KMS-11 (cell line): ENCODE results near the gene RASD1.

Experiments used
- H2AFZ ChIP-seq: fragments of 200-600 bp; sonication (generic); 2 replicates; pipeline ENCODE4 v1.6.1; 2016; ENCODE audit warnings: antibody characterized with exemption, mixed run types, low read depth
- H3K27ac ChIP-seq: fragments of 200-600 bp; sonication (generic); 2 replicates; pipeline ENCODE4 v1.6.1; 2016; ENCODE audit warnings: mild to moderate bottlenecking, mixed run types
- H3K27me3 ChIP-seq: fragments of 200-600 bp; sonication (generic); 2 replicates; pipeline ENCODE4 v1.6.1; 2017; ENCODE audit warnings: mild to moderate bottlenecking, low read depth, mixed run types, moderate library complexity; ENCODE audit not compliant: insufficient read depth
- H3K36me3 ChIP-seq: fragments of 200-600 bp; sonication (generic); 2 replicates; pipeline ENCODE4 v1.6.1; 2017; ENCODE audit warnings: mild to moderate bottlenecking, mixed run types; ENCODE audit not compliant: insufficient read depth
- H3K4me1 ChIP-seq: fragments of 200-600 bp; sonication (generic); 2 replicates; pipeline ENCODE4 v1.6.1; 2016; ENCODE audit warnings: mild to moderate bottlenecking, low read depth, mixed run types; ENCODE audit not compliant: poor library complexity, severe bottlenecking
- H3K4me2 ChIP-seq: fragments of 200-600 bp; sonication (generic); 2 replicates; pipeline ENCODE4 v1.7.0; 2016; ENCODE audit warnings: mild to moderate bottlenecking, mixed run types
- H3K4me3 ChIP-seq: fragments of 200-600 bp; sonication (generic); IDR thresholded peaks from 2 replicates; pipeline ENCODE4 v1.6.1; 2017; ENCODE audit warnings: low read depth, low read length, mixed read lengths; ENCODE audit not compliant: insufficient read depth
- H3K79me2 ChIP-seq: fragments of 200-600 bp; sonication (generic); 2 replicates; pipeline ENCODE4 v1.6.1; 2016; ENCODE audit warnings: low read depth, mixed run types; ENCODE audit not compliant: insufficient read depth
- H3K9ac ChIP-seq: fragments of 200-600 bp; sonication (generic); 2 replicates; pipeline ENCODE4 v1.6.1; 2016; ENCODE audit warnings: mild to moderate bottlenecking, mixed run types
- H4K20me1 ChIP-seq: fragments of 200-600 bp; sonication (generic); 2 replicates; pipeline ENCODE4 v1.6.1; 2016; ENCODE audit warnings: mild to moderate bottlenecking, mixed run types; ENCODE audit not compliant: insufficient read depth
- TF ChIP-seq, protein P1 (sequence below): fragments of 200-600 bp; sonication (generic); conservative IDR thresholded peaks from 2 replicates; pipeline ENCODE4 v1.6.1; 2017; ENCODE audit warnings: low read depth, mild to moderate bottlenecking, antibody characterized with exemption, low read length, moderate library complexity, mixed read lengths

The RASD1 gene

DNA sequence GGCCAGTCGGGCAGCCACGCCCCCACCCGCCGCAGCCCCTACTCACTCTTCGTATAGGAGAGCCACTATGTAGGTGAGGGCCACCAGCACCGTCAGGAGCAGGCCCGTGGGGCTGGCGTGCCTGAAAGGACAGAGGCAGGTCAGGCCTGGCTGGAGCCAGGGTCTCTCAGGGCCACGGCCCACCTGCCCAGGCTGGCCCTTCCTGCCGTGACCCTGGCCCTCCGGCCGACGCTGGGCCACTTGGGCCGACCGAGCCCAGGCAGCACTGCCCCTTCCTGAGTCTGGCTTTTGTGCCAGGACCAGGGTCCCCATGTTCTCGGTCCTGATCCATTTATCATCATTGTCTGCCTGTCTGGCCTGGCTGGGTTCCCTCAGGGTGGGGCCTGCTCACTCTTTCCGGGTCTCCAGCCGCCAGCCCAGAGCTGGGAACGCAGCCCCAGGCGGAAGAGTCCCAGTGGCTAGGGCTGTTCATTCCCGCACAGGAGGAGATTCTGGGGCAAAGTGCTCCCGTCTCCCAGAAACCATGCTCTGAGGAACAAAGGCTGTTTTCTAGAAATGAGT is 10.1 kb upstream of the RASD1 start:
- no peak overlapping the region for H3K27ac ChIP-seq
- TF ChIP-seq, protein P1, sequence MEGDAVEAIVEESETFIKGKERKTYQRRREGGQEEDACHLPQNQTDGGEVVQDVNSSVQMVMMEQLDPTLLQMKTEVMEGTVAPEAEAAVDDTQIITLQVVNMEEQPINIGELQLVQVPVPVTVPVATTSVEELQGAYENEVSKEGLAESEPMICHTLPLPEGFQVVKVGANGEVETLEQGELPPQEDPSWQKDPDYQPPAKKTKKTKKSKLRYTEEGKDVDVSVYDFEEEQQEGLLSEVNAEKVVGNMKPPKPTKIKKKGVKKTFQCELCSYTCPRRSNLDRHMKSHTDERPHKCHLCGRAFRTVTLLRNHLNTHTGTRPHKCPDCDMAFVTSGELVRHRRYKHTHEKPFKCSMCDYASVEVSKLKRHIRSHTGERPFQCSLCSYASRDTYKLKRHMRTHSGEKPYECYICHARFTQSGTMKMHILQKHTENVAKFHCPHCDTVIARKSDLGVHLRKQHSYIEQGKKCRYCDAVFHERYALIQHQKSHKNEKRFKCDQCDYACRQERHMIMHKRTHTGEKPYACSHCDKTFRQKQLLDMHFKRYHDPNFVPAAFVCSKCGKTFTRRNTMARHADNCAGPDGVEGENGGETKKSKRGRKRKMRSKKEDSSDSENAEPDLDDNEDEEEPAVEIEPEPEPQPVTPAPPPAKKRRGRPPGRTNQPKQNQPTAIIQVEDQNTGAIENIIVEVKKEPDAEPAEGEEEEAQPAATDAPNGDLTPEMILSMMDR, result no peak
- no peaks in the 10 kb centered on the region for H3K36me3 ChIP-seq

DNA sequence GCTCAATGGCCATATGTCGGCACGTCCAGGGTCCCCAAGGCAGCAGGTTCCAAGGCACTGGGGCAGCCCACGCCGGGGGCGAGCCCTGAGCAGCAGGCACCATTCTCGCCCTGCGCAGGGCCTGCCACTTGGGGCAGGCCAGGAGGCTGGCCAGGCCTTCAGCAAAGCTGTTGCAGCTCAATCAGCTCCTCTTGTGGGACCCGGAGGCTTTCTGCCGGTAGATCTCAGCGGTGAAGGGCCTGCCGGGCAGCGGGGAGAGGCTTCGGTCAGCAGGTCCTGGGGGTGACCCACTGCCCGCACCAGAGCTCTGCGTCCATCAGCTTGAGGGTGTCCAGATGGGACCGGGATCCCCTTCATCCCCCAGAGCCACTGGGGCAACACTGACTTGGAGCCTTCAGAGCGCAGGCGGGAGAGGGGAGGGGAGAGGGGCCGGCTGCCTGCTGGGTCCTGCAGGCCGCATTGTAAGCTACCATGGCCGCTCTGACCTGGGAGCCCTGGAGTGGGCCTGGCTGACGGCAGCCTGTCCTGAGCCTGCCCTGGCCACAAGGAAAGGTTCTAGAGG is 9.5 kb upstream of the RASD1 start:
- Histone ChIP-seq H3K4me2 (no peak overlapping the region), H3K79me2 (no peaks in the 10 kb centered on the region), H3K4me3 (no peak overlapping the region), H3K27ac (no peak overlapping the region), H3K9ac (no peak overlapping the region), H3K4me1 (no peaks in the 10 kb centered on the region), H4K20me1 (no peaks in the 10 kb centered on the region), H3K27me3 (no peaks in the 10 kb centered on the region), H2AFZ (no peak overlapping the region), H3K36me3 (no peaks in the 10 kb centered on the region)
- TF ChIP-seq, protein P1, result no peak

More for the DNA sequence above, 10.1 kb upstream of the RASD1 start:
- Histone ChIP-seq H3K79me2 (no peaks in the 10 kb centered on the region), H2AFZ (no peak overlapping the region), H3K4me3 (no peak overlapping the region), H4K20me1 (no peaks in the 10 kb centered on the region), H3K27me3 (no peaks in the 10 kb centered on the region), H3K9ac (no peak overlapping the region), H3K4me1 (no peaks in the 10 kb centered on the region), H3K4me2 (no peak overlapping the region)

DNA sequence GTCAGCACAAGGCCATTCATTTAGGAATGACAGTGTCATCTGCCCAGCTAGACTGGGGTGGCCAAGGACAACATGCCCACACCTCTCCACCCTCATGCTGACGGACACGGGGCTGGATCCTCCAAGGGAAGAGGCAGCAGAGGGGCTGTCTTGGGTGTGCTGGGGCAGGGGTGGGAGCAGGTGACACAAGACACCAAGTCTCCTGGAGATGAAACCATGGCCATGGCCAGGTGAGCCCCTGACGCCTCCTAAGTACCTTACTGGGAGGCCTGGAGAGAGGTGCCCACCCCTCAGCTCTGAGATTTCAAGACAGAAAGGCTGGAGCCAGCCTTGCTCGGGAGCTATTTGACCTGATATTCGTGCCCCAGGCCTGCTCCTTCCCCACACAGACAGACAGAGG is 9.0 kb upstream of the RASD1 start:
- TF ChIP-seq, protein P1, result no peak
- no peak overlapping the region for H3K9ac ChIP-seq
- no peaks in the 10 kb centered on the region for H3K4me1 ChIP-seq
- no peaks in the 10 kb centered on the region for H3K36me3 ChIP-seq
- H4K20me1 ChIP-seq, result no peaks in the 10 kb centered on the region
- no peak overlapping the region for H3K4me2 ChIP-seq
- H3K79me2 ChIP-seq, result no peaks in the 10 kb centered on the region
- H2AFZ ChIP-seq, result no peak overlapping the region
- no peak overlapping the region for H3K27ac ChIP-seq
- H3K27me3 ChIP-seq, result no peaks in the 10 kb centered on the region
- no peak overlapping the region for H3K4me3 ChIP-seq

DNA sequence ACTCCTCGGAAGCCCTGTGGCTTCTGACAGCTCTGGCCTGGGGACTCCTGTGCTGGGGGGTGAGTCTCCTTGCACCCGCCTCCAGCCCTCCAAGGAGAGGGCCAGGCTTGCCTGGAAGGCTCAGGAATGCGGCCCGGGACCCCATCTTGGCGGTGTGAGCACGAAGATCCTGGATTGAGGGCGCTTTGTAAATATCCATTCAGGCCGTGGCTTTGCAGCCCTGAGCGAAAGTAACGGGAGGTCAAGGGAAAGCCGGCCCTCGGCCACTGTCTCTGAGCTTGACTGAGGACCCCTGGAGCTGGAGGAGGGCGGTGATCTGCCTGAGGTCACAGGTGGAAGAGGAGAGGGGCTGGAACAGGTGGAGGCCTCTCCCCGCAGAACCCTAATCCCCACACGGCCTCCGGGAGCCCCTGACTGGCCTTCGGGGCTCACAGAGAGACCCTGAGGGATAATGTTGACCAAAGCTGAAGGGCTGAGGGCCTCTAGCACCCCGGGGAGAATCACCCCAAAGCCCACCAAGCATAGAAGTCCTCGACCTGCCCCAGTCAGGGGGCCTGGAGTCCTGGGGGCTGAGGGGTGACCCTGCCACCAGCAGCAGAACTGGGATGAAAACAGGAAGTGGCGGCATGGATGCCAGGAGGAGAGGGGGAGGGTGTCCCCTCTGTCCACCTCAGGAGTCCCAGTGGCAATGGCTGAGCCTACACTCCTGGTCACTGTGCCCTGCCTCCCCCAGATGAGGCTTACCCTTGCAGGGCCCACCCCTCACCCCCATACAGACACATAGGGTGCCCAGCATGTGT is 8.3 kb upstream of the RASD1 start:
- H3K9ac ChIP-seq, result no peak overlapping the region
- no peaks in the 10 kb centered on the region for H3K79me2 ChIP-seq
- H3K4me3 ChIP-seq, result no peak overlapping the region
- no peak overlapping the region for H3K4me2 ChIP-seq
- H4K20me1 ChIP-seq, result no peaks in the 10 kb centered on the region
- no peaks in the 10 kb centered on the region for H3K36me3 ChIP-seq
- H3K27me3 ChIP-seq, result no peaks in the 10 kb centered on the region
- H3K4me1 ChIP-seq, result no peaks in the 10 kb centered on the region
- H3K27ac ChIP-seq, result no peak overlapping the region
- no peak overlapping the region for H2AFZ ChIP-seq
- TF ChIP-seq, protein P1, result no peak
